Measurements from ENCODE around the gene ATE1.

ATE1 gene

DNA sequence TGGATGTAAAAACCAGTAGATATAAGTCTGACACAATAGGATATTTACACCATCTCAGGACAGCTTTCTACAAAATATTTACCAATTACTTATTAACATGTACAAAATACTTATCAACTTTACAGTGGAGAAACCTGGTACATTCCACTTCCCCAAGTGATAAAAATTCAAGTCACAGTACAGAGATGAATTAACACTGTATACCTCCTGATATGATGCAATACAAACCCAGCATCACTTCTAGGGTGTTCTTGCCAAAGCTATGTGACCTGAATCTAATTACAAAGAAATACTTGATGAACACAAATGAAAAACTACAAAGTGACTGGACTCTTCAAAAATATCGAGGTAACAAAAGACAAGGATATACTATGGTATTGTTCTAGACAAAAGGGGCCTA lies 173.2 kb downstream of the ATE1 start:
- H3K36me3 ChIP-seq (ENCODE audit: insufficient read depth, low read length): no peaks in the 10 kb centered on the region
- no peak overlapping the region for H3K9ac ChIP-seq (ENCODE audit: low read depth, low read length)
- H3K4me1 ChIP-seq (ENCODE audit: insufficient read depth, low read length): no peaks in the 10 kb centered on the region
- H3K9me3 ChIP-seq (ENCODE audit: control insufficient read depth, insufficient read depth, low read length): peaks cover 6% of the 10 kb centered on the region; the same call in 1 of the 2 replicates

DNA sequence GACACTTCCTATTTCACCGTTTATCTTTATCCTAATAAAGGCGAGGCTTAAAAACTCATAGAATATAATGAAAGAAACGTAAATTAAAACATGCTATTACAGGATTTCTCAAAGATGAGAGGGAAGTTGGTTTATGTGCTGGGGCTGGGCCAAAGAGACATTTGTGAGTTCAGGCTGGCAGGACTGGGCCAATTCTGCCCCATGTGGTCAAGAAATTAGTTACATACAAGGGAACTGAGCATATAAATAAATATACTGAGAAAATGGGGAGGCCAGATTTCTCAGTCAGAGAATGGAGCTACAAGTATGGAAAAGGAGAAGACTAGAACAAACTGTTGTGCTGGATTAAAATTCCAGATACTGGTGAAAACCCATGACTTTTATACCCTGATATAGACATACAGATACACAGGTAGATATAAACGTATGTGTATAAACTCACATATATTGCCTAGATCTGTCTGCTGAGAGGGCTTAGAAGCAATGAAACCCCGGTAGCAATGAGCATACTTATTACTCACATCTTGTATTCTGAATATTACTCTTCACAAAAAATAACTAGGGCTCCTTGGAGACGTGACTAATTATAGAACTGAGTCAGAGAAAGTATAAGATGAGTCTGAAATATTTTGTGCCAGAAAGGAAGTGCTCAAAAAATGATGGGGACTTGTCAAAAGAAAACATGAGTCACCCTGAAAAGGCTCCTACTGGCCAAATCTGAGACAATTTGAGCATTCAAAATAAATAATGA lies 173.9 kb downstream of the ATE1 start:
- H3K9me3 ChIP-seq (ENCODE audit: control insufficient read depth, insufficient read depth, low read length): peaks cover 6% of the 10 kb centered on the region; the same call in 1 of the 2 replicates
- H3K4me1 ChIP-seq (ENCODE audit: insufficient read depth, low read length): no peaks in the 10 kb centered on the region
- no peaks in the 10 kb centered on the region for H3K36me3 ChIP-seq (ENCODE audit: insufficient read depth, low read length)
- H3K9ac ChIP-seq (ENCODE audit: low read depth, low read length): no peak overlapping the region

DNA sequence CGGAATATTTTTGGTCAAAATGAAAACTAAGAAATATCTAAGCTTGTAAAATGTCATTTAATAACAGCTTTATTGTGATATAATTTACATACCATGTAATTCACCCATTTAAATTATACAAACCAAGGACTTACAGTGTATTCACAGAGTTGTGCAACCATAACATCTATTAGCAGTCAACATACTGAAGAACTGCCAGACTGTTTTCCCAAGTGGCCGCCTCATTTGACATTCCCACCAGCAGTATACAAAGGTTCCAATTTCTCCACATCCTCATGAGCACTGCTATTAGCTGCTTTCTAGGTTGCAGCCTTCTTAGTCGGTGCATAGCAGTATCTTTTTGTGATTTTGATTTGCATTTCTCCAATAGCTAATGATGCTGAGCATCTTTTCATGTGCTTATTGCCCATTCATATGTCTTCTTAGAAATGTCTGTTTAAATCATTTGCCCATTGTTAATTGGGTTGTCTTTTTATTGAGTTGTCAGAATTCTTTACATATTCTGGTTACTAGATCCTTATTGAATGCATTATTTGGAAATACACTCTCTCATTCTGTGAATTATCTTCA lies 176.6 kb downstream of the ATE1 start:
- Histone ChIP-seq H3K36me3 (ENCODE audit: insufficient read depth, low read length) (no peaks in the 10 kb centered on the region), H3K9ac (ENCODE audit: low read depth, low read length) (no peak overlapping the region), H3K4me1 (ENCODE audit: insufficient read depth, low read length) (no peaks in the 10 kb centered on the region)

DNA sequence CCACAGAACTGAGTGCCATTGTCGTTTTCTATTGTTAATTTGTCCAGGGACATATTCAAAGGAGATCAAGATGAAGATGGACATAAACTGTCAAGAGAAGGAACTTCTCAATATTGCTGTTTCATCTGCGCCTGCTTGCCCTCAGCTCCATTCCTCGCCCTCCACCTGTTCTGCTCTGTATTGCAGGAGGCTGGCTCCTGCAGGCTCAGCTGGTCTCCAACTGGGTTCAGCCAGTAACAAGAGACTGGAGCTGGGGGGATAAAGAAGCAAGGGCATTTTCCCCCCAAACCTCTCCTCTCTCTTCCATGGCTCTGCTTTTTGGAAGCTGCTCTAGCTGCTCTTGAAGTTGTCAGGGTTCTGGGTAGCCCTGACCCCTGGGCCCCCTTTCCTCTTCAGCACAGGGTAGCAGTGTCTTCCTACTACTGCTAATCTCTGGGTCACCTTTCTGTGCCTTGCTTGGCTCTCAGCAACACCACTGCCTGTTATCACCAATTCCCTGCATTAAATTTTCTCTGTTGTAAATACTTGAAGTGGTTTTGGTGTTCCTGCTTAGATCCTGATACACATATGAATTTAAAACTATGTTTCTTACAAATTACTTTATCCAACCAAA lies 180.6 kb downstream of the ATE1 start:
- no peak overlapping the region for H3K9ac ChIP-seq (ENCODE audit: low read depth, low read length)
- no peaks in the 10 kb centered on the region for H3K9me3 ChIP-seq (ENCODE audit: control insufficient read depth, insufficient read depth, low read length)
- no peaks in the 10 kb centered on the region for H3K4me1 ChIP-seq (ENCODE audit: insufficient read depth, low read length)
- no peaks in the 10 kb centered on the region; the same call in 1 of the 2 replicates for H3K36me3 ChIP-seq (ENCODE audit: insufficient read depth, low read length)

More for the DNA sequence above, 176.6 kb downstream of the ATE1 start:
- no peaks in the 10 kb centered on the region; the same call in 1 of the 2 replicates for H3K9me3 ChIP-seq (ENCODE audit: control insufficient read depth, insufficient read depth, low read length)

DNA sequence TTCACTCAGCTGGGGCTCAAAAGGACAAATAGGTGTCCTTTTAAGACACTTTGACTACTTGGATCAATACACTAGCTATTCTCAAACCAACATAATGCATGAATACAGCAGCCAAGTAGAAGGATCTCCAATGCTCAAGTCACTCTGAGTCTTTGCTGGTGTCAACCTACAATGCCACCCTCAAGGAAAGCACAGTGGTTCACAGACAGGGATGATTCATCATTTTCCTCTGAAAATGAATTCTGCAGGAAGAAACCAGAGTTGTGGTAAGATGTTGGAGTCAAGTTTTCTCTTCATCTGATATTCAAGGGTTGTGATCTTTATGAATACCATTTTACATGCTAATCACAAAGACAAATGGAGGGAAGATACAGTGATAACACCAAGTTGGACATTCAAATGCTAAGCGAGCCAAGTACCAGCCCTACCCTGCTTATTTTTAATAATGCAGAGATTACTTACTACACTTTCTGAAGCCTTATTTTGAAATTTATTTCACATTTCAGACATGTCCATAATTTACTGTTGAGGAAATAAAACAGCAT lies 186.5 kb downstream of the ATE1 start:
- H3K9me3 ChIP-seq (ENCODE audit: control insufficient read depth, insufficient read depth, low read length): no peaks in the 10 kb centered on the region
- H3K4me1 ChIP-seq (ENCODE audit: insufficient read depth, low read length): no peaks in the 10 kb centered on the region
- no peaks in the 10 kb centered on the region; the same call in 1 of the 2 replicates for H3K36me3 ChIP-seq (ENCODE audit: insufficient read depth, low read length)
- no peak overlapping the region for H3K9ac ChIP-seq (ENCODE audit: low read depth, low read length)

DNA sequence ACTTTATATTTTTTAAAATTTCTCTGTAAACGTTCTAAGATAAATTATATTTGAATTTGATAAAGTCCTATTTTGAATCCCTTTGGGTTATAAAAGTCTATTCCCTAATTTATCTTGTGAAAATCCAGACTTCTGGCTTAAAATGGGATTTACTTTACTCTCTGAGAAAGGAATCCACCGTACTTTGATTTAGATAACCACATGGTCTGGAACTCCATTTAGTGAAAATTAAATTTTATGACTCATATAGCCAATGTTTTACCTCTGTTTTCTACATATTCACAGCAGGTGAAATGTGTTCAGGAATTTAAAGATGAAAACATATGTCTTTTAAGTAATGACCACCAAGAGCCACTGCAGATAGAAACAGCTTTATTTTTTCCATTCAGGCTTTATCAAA lies 187.8 kb downstream of the ATE1 start:
- Histone ChIP-seq H3K9ac (ENCODE audit: low read depth, low read length) (no peak overlapping the region), H3K36me3 (ENCODE audit: insufficient read depth, low read length) (no peaks in the 10 kb centered on the region; the same call in 1 of the 2 replicates), H3K4me1 (ENCODE audit: insufficient read depth, low read length) (no peaks in the 10 kb centered on the region), H3K9me3 (ENCODE audit: control insufficient read depth, insufficient read depth, low read length) (no peaks in the 10 kb centered on the region)

DNA sequence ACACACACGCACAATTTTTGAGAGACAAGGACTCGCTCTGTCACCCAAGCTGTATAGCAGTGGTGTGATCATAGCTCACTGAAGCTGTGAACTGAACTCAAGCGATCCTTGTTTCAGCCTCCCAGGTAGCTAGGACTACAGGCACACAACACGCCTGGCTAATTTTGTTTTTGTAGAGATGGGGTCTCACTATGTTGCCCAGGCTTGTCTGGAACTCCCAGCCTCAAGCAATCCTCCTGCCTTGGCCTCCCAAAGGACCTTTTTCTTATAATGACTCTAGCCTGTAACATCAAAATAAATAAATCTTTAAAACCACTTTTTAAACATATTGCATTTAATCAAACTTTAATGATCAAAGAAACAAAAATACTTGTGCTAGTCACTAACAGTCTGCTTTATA lies 188.7 kb downstream of the ATE1 start:
- Histone ChIP-seq H3K9ac (ENCODE audit: low read depth, low read length) (no peak overlapping the region), H3K4me1 (ENCODE audit: insufficient read depth, low read length) (no peaks in the 10 kb centered on the region), H3K9me3 (ENCODE audit: control insufficient read depth, insufficient read depth, low read length) (no peaks in the 10 kb centered on the region), H3K36me3 (ENCODE audit: insufficient read depth, low read length) (no peaks in the 10 kb centered on the region)

DNA sequence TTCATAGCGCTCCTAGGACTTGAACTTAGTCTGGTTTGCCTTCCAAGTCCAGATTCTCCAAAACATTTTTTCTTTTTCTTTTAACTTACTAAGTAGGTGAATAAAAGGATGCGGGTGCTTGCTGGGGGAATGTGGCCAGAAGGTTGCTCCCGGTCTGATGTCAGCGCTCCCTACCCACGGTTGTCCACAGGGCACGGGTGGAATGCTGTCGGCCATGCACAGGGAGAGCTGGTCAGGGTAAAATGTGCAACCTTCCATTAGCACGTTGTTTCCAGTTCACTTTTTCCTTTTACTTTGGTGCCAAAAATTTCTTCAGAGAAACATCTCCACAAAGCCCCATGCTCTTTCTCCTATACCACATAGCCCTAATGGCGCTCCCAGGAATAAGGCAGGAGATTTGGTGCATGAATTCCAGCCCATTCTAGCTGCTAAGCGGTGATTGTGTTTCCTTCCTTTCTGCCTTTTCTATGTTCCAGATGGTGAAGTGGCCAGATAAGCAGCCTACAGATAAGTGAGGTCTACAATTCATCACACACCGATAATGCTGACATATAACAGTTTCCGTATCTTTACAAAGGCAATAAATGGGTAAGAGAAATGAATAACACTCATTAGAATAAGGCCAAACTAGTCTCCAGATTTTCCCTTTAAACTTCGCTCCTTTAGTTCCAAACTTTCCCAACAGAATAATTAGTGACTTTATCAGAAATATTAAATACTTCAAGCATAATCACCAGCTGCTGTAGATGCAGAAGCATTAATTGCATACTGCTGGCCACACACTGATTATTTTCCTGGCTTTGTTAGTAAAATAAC lies 191.3 kb downstream of the ATE1 start:
- Histone ChIP-seq H3K36me3 (ENCODE audit: insufficient read depth, low read length) (no peaks in the 10 kb centered on the region), H3K9me3 (ENCODE audit: control insufficient read depth, insufficient read depth, low read length) (no peaks in the 10 kb centered on the region), H3K9ac (ENCODE audit: low read depth, low read length) (no peak overlapping the region), H3K4me1 (ENCODE audit: insufficient read depth, low read length) (peaks cover 10% of the 10 kb centered on the region)

DNA sequence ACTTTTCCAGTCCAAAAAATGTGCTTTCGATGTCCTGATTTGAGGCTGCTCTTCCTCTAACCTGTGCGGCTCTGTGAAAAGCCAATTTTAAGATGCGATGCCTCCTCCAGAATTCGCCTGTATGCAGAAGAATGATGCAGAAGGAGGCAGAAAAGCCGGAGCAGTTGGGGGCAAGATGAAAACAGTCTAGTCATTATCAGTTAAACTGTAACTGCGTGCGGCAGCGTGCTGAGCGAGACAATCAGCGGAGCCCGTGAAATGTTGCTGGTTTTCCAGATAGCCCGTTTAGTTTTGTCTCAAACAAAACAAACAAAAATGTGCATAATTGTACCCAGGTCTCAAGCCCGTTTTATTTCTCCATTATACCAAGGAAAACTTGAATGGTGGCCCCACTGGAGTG lies 192.6 kb downstream of the ATE1 start:
- Histone ChIP-seq H3K9ac (ENCODE audit: low read depth, low read length) (no peak overlapping the region), H3K4me1 (ENCODE audit: insufficient read depth, low read length) (peaks cover 10% of the 10 kb centered on the region), H3K36me3 (ENCODE audit: insufficient read depth, low read length) (no peaks in the 10 kb centered on the region), H3K9me3 (ENCODE audit: control insufficient read depth, insufficient read depth, low read length) (no peaks in the 10 kb centered on the region)

DNA sequence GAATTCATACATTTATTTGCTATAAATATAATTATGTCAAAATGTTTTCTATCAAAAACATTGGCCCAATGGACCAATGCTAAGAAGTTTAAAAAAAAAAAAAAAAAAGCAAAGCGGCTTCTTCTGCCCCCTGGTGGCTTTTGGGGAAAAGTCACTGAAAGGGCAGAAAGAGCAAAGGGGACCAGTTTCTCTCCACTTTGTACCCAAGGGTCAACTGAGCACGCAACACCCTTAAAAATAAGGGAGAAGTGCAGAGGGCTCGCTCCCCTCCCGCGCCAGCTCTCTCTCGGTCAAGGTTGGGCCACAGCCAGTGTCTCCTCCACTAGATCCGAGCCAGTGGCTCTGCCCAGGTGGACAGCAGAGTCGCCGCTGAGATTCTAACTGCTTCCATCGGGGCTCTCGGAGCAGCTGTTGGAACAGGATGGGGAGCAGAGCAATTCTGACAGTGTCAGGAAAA lies 193.2 kb downstream of the ATE1 start:
- Histone ChIP-seq H3K36me3 (ENCODE audit: insufficient read depth, low read length) (no peaks in the 10 kb centered on the region), H3K4me1 (ENCODE audit: insufficient read depth, low read length) (peaks cover 10% of the 10 kb centered on the region), H3K9ac (ENCODE audit: low read depth, low read length) (no peak overlapping the region), H3K9me3 (ENCODE audit: control insufficient read depth, insufficient read depth, low read length) (no peaks in the 10 kb centered on the region)

DNA sequence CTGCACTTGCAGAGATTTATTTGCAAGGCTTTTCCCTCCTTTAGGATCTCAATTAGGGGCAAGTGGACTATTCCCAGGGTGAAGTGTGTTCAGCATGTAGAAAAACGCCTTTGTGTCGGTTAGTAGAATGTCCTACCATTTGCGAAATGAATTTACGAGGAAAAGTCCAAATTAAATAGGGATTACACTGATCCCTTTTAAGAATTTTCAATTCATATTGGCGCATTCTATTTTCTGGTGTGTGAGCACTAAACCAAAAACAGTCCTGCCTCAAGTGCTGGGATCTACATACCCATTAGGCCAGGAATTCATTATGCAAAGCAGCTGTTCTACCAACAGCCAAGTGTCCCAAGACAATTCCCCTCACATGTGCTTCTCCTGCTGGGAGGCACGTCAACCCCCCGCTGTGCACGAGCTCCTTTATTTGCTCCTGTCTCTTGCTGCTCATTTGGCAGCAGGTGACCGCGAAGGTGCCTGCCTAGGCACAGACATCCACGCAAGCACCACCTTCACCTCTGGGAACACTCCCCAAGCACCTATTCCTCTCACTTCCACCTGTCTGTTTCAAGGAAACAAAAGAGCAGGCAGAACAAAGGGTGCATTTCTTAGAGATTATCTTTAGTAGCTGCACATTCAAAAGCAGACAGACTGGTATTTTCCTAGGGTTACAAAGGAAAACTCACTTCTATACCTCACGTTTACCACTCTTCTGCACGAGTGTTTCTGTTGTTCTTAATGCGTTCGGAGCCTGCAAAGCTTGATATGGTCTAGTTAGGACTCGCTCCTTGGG lies 195.0 kb downstream of the ATE1 start:
- no peak overlapping the region for H3K9ac ChIP-seq (ENCODE audit: low read depth, low read length)
- no peaks in the 10 kb centered on the region for H3K9me3 ChIP-seq (ENCODE audit: control insufficient read depth, insufficient read depth, low read length)
- H3K36me3 ChIP-seq (ENCODE audit: insufficient read depth, low read length): no peaks in the 10 kb centered on the region

DNA sequence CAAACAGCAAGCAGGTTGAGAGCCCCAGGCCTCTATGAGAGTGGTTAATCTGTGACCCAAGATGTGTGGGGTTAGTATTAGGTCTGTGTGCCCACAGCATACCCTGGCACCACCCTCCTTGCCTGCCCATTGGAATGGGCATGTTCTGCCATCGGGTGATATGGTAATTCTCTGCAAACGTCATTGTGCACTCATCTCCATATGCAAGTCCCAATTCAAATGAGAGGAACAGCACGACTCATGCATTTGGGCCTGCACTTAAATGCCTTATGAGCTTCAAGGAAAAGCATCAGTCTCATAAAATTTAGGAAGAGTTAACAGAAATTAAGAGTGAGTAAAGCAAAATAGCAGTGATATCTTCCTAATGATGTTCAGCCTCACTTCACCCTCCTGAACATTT lies 195.7 kb downstream of the ATE1 start:
- peaks cover 10% of the 10 kb centered on the region for H3K4me1 ChIP-seq (ENCODE audit: insufficient read depth, low read length)
- H3K36me3 ChIP-seq (ENCODE audit: insufficient read depth, low read length): no peaks in the 10 kb centered on the region
- H3K9ac ChIP-seq (ENCODE audit: low read depth, low read length): no peak overlapping the region
- H3K9me3 ChIP-seq (ENCODE audit: control insufficient read depth, insufficient read depth, low read length): no peaks in the 10 kb centered on the region

More for the DNA sequence above, 195.0 kb downstream of the ATE1 start:
- peaks cover 10% of the 10 kb centered on the region for H3K4me1 ChIP-seq (ENCODE audit: insufficient read depth, low read length)

DNA sequence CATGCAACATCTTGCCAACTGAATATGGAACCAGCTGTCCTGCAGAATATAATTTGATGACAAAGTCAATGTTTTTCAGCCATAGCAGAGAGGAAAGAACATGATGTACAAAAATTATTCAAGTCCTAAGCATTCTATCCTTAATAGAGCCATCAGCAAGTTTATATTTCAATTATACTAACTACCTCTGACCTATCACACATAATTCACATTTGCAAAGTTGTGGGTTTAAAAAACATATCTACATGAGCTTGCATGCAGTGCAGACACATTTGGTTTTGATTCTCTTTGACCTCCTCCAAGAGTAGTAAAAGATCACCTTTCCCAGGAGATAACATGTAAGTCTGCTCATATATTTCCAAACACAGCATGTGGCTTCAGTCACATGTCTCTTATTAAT lies 203.5 kb downstream of the ATE1 start:
- H3K4me1 ChIP-seq (ENCODE audit: insufficient read depth, low read length): no peaks in the 10 kb centered on the region
- no peak overlapping the region for H3K9ac ChIP-seq (ENCODE audit: low read depth, low read length)
- no peaks in the 10 kb centered on the region for H3K36me3 ChIP-seq (ENCODE audit: insufficient read depth, low read length)
- H3K9me3 ChIP-seq (ENCODE audit: control insufficient read depth, insufficient read depth, low read length): no peaks in the 10 kb centered on the region
